HG02623 (cell line): ENCODE results near the gene ZFHX3.
"Not testable (repeated sequence)": the region's sequence is repeated elsewhere in the genome, so short reads cannot be mapped to it uniquely, and the experiment has no call there.

Source experiments
- ATAC-seq: cut with Tn5 transposase; IDR thresholded peaks from one replicate; pipeline ENCODE4 v1.9.1; 2021; ENCODE audit warnings: moderate library complexity; ENCODE audit not compliant: unreplicated experiment

The ZFHX3 gene

GRCh38 chr16:73000020-73000906 lies 47.7 kb downstream of the ZFHX3 start:
- no peak for ATAC-seq

DNA sequence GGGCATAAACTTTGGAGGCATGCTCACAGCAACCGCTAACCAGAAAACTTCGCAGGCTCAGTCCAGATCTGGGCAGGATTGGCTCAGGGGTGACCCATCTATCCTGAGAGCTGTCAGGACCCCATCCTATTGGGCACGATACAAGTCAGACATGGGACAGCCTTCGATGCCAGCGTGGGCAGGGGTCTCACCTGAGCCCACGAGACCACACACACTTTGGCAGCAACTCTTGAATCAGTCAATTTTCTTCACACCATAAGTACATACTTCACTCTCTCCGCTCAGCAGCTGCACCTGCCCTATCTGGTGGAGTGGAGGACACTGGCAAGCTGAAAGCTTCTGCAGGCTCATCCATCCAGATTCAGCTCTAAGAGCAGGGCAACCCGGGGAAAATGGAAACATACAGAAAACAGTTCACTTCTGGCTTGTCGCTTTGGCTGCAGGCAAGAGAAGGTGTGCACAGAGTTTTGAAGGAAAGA lies 48.3 kb downstream of the ZFHX3 start:
- no peak for ATAC-seq

GRCh38 chr16:72997141-72997542 lies 50.8 kb downstream of the ZFHX3 start:
- no peak for ATAC-seq

GRCh38 chr16:72996291-72997062 lies 51.5 kb downstream of the ZFHX3 start:
- no peak for ATAC-seq

DNA sequence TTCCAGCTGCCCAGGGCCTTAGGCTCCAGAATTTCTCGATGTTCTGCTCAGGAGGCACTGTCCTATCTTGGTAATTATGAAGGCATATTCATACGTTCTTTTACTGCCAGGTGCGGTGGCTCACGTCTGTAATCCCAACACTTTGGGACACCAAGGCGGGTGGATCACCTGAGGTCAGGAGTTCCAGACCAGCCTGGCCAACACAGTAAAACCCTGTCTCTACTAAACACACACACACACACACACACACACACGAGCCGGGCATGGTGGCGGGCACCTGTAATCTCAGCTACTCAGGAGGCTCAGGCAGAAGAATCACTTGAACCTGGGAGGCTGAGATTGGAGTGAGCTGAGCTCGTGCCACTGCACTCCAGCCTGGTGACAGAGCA lies 52.1 kb downstream of the ZFHX3 start:
- not testable (repeated sequence) for ATAC-seq

DNA sequence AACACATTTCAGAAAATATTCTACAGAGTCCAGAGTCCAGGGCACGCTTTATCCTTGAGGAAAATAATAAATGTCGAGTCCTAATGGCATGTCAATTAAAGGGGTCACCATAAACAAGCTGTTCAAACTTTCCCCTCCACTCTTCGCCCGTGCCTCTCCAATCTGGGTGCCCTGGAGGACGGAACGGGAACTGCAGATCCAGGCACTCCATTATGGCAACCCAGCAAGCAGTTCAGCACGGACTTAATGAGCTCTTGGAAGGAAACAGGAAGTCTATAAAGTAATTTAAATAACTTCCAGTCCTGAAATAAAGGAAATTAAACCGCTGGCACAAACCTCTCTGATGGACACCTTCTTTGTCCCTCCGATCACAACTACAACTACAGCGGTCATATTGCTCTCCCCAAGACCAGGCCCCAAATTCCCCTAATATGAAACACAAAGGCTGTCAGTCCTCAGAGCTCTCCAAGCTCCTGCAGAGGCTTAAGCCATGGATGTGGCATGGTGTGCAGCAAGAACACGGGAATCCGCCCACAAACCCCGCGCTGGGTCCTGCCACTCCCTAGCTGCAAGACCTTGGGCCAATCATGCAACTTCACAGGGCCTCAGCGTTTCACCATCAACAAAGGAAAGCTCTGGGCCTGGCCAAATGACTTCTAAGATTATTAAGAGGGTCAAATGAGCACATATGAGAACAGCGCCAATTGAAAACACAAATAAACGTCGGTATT lies 52.6 kb downstream of the ZFHX3 start:
- no peak for ATAC-seq

- no peak for ATAC-seq
Observed at GRCh38 chr16:72992142-72992601, 55.8 kb downstream of the ZFHX3 start.

DNA sequence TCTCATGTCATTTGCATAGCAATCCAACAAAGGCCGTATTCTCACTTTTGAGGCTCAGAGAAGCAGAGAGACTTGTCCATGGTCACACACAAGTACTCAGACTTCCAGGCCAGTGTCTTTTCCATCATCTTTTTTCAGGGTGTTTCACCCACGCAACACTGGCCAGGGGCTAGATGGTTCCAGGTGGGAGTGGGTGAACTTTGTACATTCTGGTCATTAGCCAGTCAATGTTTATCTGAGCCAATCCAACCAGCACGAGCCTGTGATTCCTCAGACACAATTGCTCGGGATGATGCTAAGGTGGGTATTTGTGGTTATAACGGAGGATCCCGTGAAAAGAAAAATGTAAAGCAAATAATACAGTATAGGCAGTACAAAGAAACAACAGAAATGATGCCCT lies 56.3 kb downstream of the ZFHX3 start:
- no peak for ATAC-seq

GRCh38 chr16:72991211-72991610 lies 56.7 kb downstream of the ZFHX3 start:
- ATAC-seq, result no peak

DNA sequence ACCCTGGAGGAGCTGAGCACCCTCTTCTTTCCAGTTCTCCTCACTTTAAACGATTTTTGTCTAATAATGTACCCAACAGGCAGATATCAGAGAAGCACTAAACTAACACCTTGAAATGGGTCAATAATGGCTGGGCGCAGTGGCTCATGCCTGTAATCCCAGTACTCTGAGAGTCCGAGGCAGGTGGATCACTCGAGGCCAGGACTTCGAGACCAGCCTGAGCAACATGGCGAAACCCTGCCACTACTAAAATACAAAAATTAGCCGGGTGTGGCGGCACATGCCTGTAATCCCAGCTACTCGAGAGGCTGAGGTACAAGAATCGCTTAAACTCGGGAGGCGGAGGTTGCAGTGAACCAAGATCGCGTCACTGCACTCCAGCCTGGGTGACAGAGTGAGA lies 57.4 kb downstream of the ZFHX3 start:
- no peak for ATAC-seq

GRCh38 chr16:72989579-72990551 lies 58.1 kb downstream of the ZFHX3 start:
- no peak for ATAC-seq

DNA sequence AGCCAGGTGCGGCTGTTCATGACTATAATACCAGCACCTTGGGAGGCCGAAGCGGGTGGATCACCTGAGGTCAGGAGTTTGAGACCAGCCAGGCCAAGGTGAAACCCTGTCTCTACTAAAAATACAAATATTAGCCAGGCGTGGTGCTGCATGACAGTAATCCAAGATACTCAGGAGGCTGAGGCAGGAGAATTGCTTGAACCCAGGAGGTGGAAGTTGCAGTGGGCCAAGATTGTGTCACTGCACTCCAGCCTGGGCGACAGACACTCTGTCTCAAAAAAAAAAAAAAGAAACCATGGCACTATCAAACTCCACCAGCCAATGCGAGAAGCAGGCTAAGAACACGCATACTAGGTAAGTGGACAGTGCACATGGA lies 58.7 kb downstream of the ZFHX3 start:
- ATAC-seq, result not testable (repeated sequence)

- ATAC-seq, result no peak
Observed at GRCh38 chr16:72988569-72988968, 59.4 kb downstream of the ZFHX3 start.

DNA sequence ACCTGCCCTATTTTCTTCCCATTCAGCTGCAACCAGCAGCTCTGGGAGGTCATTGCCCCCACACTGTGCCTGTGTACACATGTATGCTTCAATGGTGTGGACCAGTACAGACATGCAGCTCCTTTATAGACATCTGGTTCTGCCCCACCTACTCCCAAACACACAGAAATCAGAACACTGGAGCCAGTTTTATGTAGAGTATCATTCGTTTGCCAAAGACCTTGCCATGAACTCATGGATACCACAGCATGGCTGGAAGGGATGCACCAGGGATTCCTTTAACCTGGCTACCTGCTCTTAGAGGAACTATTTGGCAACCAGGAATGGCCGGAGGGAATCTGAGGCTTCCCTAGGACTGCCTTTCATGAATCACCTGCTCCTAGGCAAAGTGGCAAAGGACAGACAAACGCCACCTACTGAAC lies 60.4 kb downstream of the ZFHX3 start:
- ATAC-seq, result no peak

- no peak for ATAC-seq
Observed at GRCh38 chr16:72985995-72986394, 61.9 kb downstream of the ZFHX3 start.

- no peak for ATAC-seq
Observed at GRCh38 chr16:72985148-72985941, 62.6 kb downstream of the ZFHX3 start.

DNA sequence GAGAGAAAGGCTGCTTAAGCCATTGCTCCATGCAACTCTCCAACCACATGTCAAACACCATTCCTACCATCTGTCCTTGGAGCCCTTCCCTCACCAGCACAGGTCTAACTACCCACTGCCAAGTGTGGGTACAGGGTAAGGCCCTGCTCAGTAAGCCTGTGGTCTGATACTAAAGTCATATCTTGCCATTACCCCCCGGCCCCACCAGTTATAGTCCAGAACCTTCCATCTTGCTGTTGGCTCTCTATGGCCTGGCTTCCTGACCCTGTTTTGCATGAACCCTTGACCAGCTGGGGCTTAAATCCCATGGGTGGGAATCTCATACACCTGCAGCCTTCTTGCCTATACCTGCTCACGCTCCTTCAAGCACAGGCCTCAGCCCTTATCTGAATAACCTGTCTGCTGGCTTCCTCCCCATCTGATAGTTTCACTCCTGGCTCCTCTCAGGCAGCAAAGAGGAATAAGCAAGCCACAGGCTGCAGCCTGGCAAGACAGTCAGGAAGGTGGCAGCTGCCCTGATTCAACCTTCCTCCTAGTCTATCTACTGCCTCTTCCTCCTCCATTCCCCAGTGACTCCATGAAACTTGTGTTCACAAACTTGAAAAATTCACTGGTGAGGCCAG lies 64.1 kb downstream of the ZFHX3 start:
- ATAC-seq, result no peak

DNA sequence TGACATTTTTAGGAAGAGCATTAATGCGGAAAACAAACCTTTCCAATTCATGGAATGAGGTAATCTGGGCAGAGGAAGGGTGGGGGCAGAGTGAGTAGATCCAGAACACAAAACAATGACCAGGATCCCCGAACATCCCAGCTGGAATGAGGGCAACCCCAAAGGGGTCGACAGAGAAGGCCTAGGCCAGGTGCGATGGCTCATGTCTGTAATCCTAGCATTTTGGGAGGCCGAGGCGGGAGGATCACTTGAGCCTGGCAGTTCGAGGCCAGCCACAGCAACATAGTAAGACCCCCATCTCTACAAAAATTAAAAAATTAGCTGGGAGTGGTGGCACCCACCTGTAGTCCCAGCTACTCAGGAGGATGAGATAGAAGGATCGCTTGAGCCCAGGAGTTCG lies 64.7 kb downstream of the ZFHX3 start:
- ATAC-seq, result no peak

DNA sequence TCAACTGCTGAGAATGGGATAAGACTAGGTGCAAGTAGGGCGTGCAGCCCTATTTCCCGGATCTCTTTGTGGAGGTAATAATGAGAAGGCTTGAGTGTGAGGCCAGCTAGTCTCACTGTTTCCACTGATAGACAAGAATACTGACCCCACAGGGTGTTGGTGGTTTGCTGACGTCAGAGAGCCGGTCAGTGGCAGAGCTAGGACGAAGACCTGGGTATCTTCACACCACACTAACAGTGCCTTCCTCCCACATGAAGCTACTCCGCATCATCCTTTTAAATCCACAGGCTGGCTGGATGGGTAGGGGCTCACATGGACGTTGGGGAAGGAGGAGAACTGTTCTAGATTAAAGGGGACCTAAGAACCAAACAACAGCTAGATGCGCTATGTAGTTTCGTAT lies 68.0 kb downstream of the ZFHX3 start:
- no peak for ATAC-seq
